H1 (cell line): ENCODE data around the gene DDN.

ENCODE experiments used
- EZH2 ChIP-seq: fragments of 200-600 bp; sonication (generic); IDR thresholded peaks from 2 replicates; pipeline ENCODE4 v1.7.1; 2012; ENCODE audit warnings: low read depth, mild to moderate bottlenecking, moderate library complexity, low read length, inconsistent platforms; ENCODE audit not compliant: severe bottlenecking
- NRF1 ChIP-seq: IDR thresholded peaks from 2 replicates; pipeline ENCODE4 v1.6.1; 2011; ENCODE audit warnings: mild to moderate bottlenecking, low read depth, low read length, improper control_type of control experiment
- PHF8 ChIP-seq: fragments of 200-600 bp; sonication (generic); conservative IDR thresholded peaks from 2 replicates; pipeline ENCODE4 v1.7.1; 2012; ENCODE audit warnings: low read depth, mild to moderate bottlenecking, inconsistent platforms, low read length, moderate library complexity
- POLR2A ChIP-seq, 2 experiments: IDR thresholded peaks; 1 replicate in 1 of 2; 2 replicates in 1 of 2; pipeline ENCODE4 v1.6.1; 2011; ENCODE audit warnings: low read depth in 2 of 2, low read length in 2 of 2, mild to moderate bottlenecking in 2 of 2; ENCODE audit errors: control extremely low read depth in 1 of 2
- RFX5 ChIP-seq: IDR thresholded peaks from 2 replicates; pipeline ENCODE4 v1.6.1; 2011; ENCODE audit warnings: low read depth, low read length, improper control_type of control experiment, borderline replicate concordance
- SP1 ChIP-seq: IDR thresholded peaks from 2 replicates; pipeline ENCODE4 v1.6.1; 2011; ENCODE audit warnings: low read depth, low read length
- SP2 ChIP-seq: IDR thresholded peaks from 2 replicates; pipeline ENCODE4 v1.6.1; 2012; ENCODE audit warnings: mild to moderate bottlenecking, low read length, inconsistent platforms
- ZNF274 ChIP-seq: IDR thresholded peaks from 2 replicates; pipeline ENCODE4 v1.7.0; 2012; ENCODE audit warnings: low read length, borderline replicate concordance; ENCODE audit errors: extremely low read depth
- TF ChIP-seq, protein P1 (sequence below), 3 experiments: IDR thresholded peaks; 1 replicate in 2 of 3; 2 replicates in 1 of 3; pipeline versions ENCODE4 v1.5.1 to v1.6.1; 2011; ENCODE audit warnings: low read length in 3 of 3, mild to moderate bottlenecking in 3 of 3, inconsistent platforms in 2 of 3, low read depth in 1 of 3, moderate library complexity in 1 of 3; ENCODE audit not compliant: insufficient read depth in 1 of 3; ENCODE audit errors: control extremely low read depth in 1 of 3

DNA sequence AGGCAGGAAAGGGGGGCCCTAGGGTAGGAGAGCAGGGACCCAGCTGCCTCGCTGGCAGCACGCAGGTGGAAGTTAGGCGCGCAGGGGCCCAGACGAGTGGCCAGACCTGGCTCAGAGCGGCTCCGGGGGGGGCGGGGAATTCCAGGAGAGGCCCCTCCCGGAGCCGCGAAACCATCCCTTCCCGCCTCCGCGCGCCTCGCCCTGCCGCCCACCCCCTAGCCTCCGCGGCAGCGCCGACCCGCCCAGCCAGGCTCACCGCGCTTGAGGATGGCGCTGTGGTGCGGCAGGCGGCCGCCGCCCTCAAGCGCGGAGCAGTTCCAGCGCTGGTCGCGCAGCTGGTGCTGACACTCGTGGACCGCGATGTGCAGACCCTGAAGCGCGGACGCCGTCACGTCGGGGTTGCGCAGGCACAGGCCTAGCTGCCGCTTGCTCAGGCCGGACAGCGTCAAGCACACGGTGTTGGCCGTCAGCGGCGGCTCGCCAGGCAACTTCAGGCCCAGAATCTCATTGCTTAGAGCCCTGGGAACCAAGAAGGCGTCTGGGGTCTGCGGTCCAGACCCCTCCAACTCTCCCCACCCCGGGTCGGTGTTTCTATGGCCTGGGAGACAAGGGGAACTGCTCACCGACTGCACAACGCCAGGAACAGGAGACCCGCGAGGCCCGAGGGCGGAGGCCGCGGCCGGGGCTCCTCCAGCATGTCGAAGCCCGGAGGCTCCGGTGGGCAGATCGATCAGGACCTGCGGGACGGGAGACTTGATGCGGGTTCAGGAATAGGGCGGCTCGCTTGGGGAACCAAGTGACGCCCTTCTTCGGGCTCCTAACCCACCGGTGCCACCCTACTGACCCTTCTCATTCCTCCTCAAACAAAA is 29.1 kb downstream of the DDN start:
- TF ChIP-seq, protein P1, sequence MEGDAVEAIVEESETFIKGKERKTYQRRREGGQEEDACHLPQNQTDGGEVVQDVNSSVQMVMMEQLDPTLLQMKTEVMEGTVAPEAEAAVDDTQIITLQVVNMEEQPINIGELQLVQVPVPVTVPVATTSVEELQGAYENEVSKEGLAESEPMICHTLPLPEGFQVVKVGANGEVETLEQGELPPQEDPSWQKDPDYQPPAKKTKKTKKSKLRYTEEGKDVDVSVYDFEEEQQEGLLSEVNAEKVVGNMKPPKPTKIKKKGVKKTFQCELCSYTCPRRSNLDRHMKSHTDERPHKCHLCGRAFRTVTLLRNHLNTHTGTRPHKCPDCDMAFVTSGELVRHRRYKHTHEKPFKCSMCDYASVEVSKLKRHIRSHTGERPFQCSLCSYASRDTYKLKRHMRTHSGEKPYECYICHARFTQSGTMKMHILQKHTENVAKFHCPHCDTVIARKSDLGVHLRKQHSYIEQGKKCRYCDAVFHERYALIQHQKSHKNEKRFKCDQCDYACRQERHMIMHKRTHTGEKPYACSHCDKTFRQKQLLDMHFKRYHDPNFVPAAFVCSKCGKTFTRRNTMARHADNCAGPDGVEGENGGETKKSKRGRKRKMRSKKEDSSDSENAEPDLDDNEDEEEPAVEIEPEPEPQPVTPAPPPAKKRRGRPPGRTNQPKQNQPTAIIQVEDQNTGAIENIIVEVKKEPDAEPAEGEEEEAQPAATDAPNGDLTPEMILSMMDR (IDR thresholded peaks at IDR 0.05; ENCODE audit: control extremely low read depth in 1 of 3, insufficient read depth in 1 of 3, low read depth in 1 of 3, low read length in 3 of 3), result peak in 1 of 3 experiments; percentile 8; a peak in 1 of 4 replicates
- no peak for TF ChIP-seq RFX5
- TF ChIP-seq ZNF274, result no peak
- no peak for TF ChIP-seq PHF8
- TF ChIP-seq SP2, result no peak
- TF ChIP-seq EZH2, result peak; percentile 88
- no peak for TF ChIP-seq NRF1
- TF ChIP-seq POLR2A (IDR thresholded peaks at IDR 0.05; ENCODE audit: control extremely low read depth in 1 of 2, low read depth in 2 of 2, low read length in 2 of 2), result no peak
- TF ChIP-seq SP1, result no peak
